Measurements from ENCODE around the gene MINDY4.

The MINDY4 gene

GRCh38 chr7:30906515-30907240 lies 135.5 kb downstream of the MINDY4 start:
- no peak overlapping the region for H3K4me3 Mint-ChIP-seq
- ATAC-seq (no peak), DNase-seq (ENCODE audit: low spot score in 2 of 2) (no peak)
- H3K36me3 Mint-ChIP-seq = no peaks in the 10 kb centered on the region
- H3K4me1 Mint-ChIP-seq = no peaks in the 10 kb centered on the region
- H3K9me3 Mint-ChIP-seq = no peaks in the 10 kb centered on the region
- H3K27ac Mint-ChIP-seq = no peak overlapping the region

GRCh38 chr7:30907527-30908267 lies 136.5 kb downstream of the MINDY4 start:
- Mint-ChIP-seq H3K36me3 (no peaks in the 10 kb centered on the region), H3K4me3 (no peak overlapping the region), H3K27ac (no peak overlapping the region), H3K4me1 (no peaks in the 10 kb centered on the region), H3K9me3 (no peaks in the 10 kb centered on the region)
- DNase-seq (ENCODE audit: low spot score in 2 of 2) (no peak), ATAC-seq (no peak)

GRCh38 chr7:30908681-30909080 lies 137.5 kb downstream of the MINDY4 start:
- ATAC-seq (no peak), DNase-seq (ENCODE audit: low spot score in 2 of 2) (no peak)
- Mint-ChIP-seq H3K27ac (no peak overlapping the region), H3K9me3 (no peaks in the 10 kb centered on the region), H3K4me1 (no peaks in the 10 kb centered on the region), H3K36me3 (no peaks in the 10 kb centered on the region), H3K4me3 (no peak overlapping the region)

DNA sequence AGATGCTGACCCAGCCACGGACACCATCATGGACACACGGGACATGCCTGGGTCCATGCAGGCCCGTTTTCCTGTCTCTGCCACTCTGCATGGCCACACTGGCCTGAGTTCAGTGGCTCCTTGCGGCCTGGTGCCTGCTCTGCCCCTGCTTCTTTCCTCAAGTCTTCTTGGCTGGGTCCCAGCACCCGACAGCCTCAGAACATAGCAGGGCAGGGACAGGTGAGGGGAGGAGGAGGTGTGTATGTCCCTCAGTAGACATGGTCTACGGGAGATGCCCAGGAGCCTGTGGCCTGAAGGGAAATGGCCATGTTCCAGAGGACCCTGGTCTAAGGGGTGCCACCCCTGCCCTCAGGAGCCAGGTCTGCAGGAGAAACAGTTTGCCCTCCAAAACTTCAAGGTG lies 138.2 kb downstream of the MINDY4 start:
- DNase-seq (ENCODE audit: low spot score in 2 of 2) = no peak
- no peak for ATAC-seq
- Mint-ChIP-seq H3K36me3 (no peaks in the 10 kb centered on the region), H3K27ac (no peak overlapping the region), H3K9me3 (no peaks in the 10 kb centered on the region), H3K4me3 (no peak overlapping the region), H3K4me1 (no peaks in the 10 kb centered on the region)

DNA sequence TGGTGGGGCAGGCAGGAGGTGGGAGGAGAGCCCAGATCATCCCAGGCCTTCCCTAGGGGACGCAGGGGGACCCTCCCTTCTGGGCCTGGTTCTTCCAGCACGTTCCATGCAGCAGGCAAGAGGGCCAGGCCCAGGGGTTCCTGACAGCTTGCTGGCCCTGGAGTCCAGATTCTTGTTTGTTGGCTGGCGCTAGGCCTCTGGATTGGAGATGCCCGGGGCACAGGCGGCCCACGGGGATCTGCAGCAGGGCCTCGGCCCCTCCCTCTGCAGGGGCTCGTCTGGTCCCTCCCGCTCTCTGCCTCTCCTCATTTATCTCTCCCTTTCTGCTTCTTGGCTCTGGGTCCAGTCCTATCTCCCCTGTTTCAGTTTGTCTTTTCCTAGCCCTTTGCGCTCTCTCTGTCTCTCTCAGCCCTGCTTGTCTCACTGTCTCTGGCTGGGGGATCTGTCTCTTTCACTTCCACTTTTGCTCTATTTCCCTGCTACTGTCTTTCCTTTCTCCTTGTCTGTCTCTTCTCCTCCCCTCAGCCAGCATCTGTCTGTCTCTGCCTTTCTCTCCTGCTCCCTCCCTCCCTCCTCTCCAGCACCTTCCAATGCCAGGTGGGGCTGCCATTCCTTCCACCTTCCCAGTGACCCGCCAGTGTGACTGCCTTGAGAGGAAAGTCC lies 139.3 kb downstream of the MINDY4 start:
- H3K4me1 Mint-ChIP-seq = no peaks in the 10 kb centered on the region
- H3K27ac Mint-ChIP-seq = no peak overlapping the region
- H3K36me3 Mint-ChIP-seq = no peaks in the 10 kb centered on the region
- H3K4me3 Mint-ChIP-seq = no peak overlapping the region
- DNase-seq (ENCODE audit: low spot score in 2 of 2) (no peak), ATAC-seq (peak; percentile 1)
- no peaks in the 10 kb centered on the region for H3K9me3 Mint-ChIP-seq

- Mint-ChIP-seq H3K9me3 (no peaks in the 10 kb centered on the region), H3K4me3 (no peak overlapping the region), H3K27ac (no peak overlapping the region), H3K36me3 (no peaks in the 10 kb centered on the region), H3K4me1 (no peaks in the 10 kb centered on the region)
- DNase-seq (ENCODE audit: low spot score in 2 of 2) (no peak), ATAC-seq (no peak)
These were observed 139.9 kb downstream of the MINDY4 start for GRCh38 chr7:30911133-30911532.

GRCh38 chr7:30911561-30911969 lies 140.3 kb downstream of the MINDY4 start, which contains the start of gene AQP1:
TSS of gene AQP1 (plus strand) at chr7:30911853. CDS start at chr7:30911910, 57 bp downstream.
- no peaks in the 10 kb centered on the region for H3K9me3 Mint-ChIP-seq
- H3K27ac Mint-ChIP-seq = no peak within 1 kb of the TSS
- H3K4me3 Mint-ChIP-seq = no peak within 1 kb of the TSS

DNA sequence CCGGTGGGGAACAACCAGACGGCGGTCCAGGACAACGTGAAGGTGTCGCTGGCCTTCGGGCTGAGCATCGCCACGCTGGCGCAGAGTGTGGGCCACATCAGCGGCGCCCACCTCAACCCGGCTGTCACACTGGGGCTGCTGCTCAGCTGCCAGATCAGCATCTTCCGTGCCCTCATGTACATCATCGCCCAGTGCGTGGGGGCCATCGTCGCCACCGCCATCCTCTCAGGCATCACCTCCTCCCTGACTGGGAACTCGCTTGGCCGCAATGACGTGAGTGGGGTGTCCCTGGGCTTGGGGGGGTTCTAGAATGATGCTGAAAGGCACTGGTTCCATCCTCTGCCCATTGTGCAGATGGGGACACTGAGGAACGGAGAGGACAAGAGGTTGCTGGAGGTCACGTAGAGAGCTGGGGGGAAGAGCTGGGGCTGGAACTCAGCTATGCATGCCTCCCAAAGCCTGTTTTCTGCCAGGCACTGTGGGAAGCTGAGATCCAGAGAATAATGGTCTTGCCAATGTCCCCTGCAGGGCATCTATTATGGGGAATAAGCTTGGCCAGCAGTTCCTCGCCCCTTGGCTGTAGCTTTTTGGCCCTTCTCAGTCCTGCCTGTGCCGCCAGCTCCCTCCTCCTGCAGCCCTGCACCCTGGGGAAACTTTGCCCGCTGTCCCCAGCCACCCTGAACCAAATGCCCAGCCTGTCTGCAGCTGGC lies 141.0 kb downstream of the MINDY4 start:
- ATAC-seq (no peak), DNase-seq (ENCODE audit: low spot score in 2 of 2) (no peak)
- Mint-ChIP-seq H3K36me3 (no peaks in the 10 kb centered on the region), H3K9me3 (no peaks in the 10 kb centered on the region), H3K4me3 (no peak overlapping the region), H3K27ac (no peak overlapping the region), H3K4me1 (no peaks in the 10 kb centered on the region)

More at GRCh38 chr7:30911561-30911969, 140.3 kb downstream of the MINDY4 start, which contains the start of gene AQP1:
- Mint-ChIP-seq H3K4me1 (no peaks in the 10 kb centered on the region), H3K36me3 (no peaks in the 10 kb centered on the region)
- ATAC-seq = no peak
- DNase-seq (ENCODE audit: low spot score in 2 of 2) = no peak

- Mint-ChIP-seq H3K4me3 (no peak overlapping the region), H3K36me3 (no peaks in the 10 kb centered on the region), H3K4me1 (no peaks in the 10 kb centered on the region), H3K27ac (no peak overlapping the region), H3K9me3 (no peaks in the 10 kb centered on the region)
- DNase-seq (ENCODE audit: low spot score in 2 of 2) (no peak), ATAC-seq (no peak)
These were observed 141.4 kb downstream of the MINDY4 start for GRCh38 chr7:30912731-30912985.

DNA sequence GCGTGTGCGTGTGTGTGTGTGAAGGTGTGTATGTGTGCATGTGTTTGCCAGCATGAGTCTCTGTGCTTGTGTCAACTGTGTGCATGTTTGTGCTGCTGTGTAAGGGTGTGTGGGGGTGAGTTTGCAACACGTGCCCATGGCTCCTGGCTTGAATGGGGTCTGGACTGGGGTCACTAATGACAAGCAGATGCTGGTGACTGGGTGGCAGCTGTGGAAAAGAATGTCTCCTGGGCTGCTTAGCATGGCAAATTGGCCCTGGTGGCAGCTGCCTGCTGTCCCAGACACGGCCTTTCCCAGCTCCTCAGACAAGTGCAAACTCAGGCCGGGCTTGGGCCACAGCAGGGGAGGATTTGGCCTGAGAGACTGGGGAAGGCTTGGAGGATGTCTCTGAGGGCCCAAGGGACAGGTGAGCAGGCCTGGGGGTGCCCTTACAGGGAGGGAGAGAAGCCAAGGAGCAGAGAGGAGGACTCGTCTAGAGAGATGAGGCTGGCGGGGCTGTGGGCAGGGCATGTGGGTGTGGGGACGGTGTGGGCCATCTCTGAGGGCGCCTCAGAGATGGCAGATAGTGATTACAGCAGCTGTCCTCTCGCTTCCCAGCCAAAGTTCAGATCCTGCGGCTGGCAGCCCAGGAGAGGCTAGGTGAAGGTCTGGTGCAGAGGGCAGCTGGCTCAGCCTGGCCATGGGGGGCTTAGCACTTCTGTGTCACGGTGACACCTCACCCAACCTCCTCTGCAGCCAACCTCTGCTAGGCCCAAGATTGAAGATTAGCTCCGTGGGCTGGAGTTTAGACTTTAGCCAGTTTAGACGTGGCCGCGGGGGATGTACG lies 142.0 kb downstream of the MINDY4 start:
- Mint-ChIP-seq H3K9me3 (no peaks in the 10 kb centered on the region), H3K36me3 (no peaks in the 10 kb centered on the region), H3K27ac (no peak overlapping the region), H3K4me1 (no peaks in the 10 kb centered on the region), H3K4me3 (no peak overlapping the region)
- ATAC-seq = no peak
- DNase-seq (ENCODE audit: low spot score in 2 of 2) = no peak

- H3K36me3 Mint-ChIP-seq = no peaks in the 10 kb centered on the region
- DNase-seq (ENCODE audit: low spot score in 2 of 2) (no peak), ATAC-seq (no peak)
- H3K4me3 Mint-ChIP-seq = no peak overlapping the region
- no peaks in the 10 kb centered on the region for H3K4me1 Mint-ChIP-seq
- peak overlapping the region; percentile 64 for H3K27ac Mint-ChIP-seq
- H3K9me3 Mint-ChIP-seq = no peaks in the 10 kb centered on the region
These were observed 142.8 kb downstream of the MINDY4 start for GRCh38 chr7:30913821-30914515.

GRCh38 chr7:30914596-30914995 lies 143.4 kb downstream of the MINDY4 start:
- H3K9me3 Mint-ChIP-seq = no peaks in the 10 kb centered on the region
- H3K4me1 Mint-ChIP-seq = no peaks in the 10 kb centered on the region
- peak overlapping the region; percentile 64 for H3K27ac Mint-ChIP-seq
- H3K36me3 Mint-ChIP-seq = no peaks in the 10 kb centered on the region
- no peak overlapping the region for H3K4me3 Mint-ChIP-seq
- no peak for DNase-seq (ENCODE audit: low spot score in 2 of 2)
- peak; percentile 16 for ATAC-seq

GRCh38 chr7:30915005-30915601 lies 143.9 kb downstream of the MINDY4 start:
- Mint-ChIP-seq H3K9me3 (no peaks in the 10 kb centered on the region), H3K4me1 (no peaks in the 10 kb centered on the region), H3K27ac (peak overlapping the region; percentile 64), H3K36me3 (no peaks in the 10 kb centered on the region), H3K4me3 (no peak overlapping the region)
- DNase-seq (ENCODE audit: low spot score in 2 of 2) = no peak
- no peak for ATAC-seq

DNA sequence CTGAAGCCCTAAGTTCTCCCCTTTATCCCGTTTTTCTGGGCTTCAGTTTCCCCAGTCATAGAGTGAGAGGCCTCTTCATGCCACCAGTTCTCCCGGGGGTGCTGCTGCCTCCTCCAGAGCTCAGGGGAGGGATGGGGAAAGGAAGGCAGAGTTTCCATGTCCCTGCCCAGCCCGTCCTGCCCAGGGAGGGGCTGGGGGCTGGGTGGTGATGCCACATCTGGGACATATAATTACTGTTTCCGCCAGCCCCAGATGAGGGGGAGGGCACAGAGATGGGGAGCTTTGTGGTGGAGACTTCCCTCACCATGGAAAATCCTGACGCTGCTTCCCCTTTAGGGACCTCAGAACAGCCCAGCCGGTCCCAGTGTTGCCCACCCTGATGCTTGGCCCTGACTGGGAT lies 144.5 kb downstream of the MINDY4 start:
- DNase-seq (ENCODE audit: low spot score in 2 of 2) (no peak), ATAC-seq (no peak)
- H3K4me3 Mint-ChIP-seq = no peak overlapping the region
- no peaks in the 10 kb centered on the region for H3K9me3 Mint-ChIP-seq
- no peaks in the 10 kb centered on the region for H3K4me1 Mint-ChIP-seq
- H3K36me3 Mint-ChIP-seq = no peaks in the 10 kb centered on the region
- no peak overlapping the region for H3K27ac Mint-ChIP-seq
